H1 (cell line): ENCODE results near the gene SCMH1. TPM values are rescaled to one million over a fixed set of nuclear protein-coding genes. Genes with fewer than 3 reads are reported as not detected.

ENCODE experiments used
- HDAC2 ChIP-seq, 2 experiments: fragments of 300-600 bp in 1 of 2; sonication (generic) in 1 of 2; IDR thresholded peaks; 2 replicates each; pipeline ENCODE4 v1.6.1; 2011 to 2012; ENCODE audit warnings: low read depth in 2 of 2, low read length in 2 of 2, mild to moderate bottlenecking in 2 of 2, moderate library complexity in 2 of 2, borderline replicate concordance in 1 of 2, inconsistent platforms in 1 of 2
- SIRT6 ChIP-seq: IDR thresholded peaks from one replicate; pipeline ENCODE4 v1.7.1; 2012; ENCODE audit warnings: low read length, inconsistent platforms
- SP1 ChIP-seq: IDR thresholded peaks from 2 replicates; pipeline ENCODE4 v1.6.1; 2011; ENCODE audit warnings: low read depth, low read length
- polyA plus RNA-seq, 7 experiments: library from polyadenylated mRNA; depleted of rRNA in 3 of 7; stranded (reverse) in 5 of 7; unstranded in 2 of 7; fragments of >200 nt in 5 of 7; fragments of 200-250 nt in 2 of 7; gene quantifications; 1 replicate in 5 of 7; 2 replicates in 1 of 7; 4 replicates in 1 of 7; pipeline versions ENCODE4 v1.2.1 to v1.2.3, GENCODE V29; 2011 to 2013; ENCODE audit warnings: missing spikeins in 2 of 7, mixed read lengths in 2 of 7
- total RNA-seq: library from RNA; stranded (reverse); fragmentation: NEBNext Ultra II Directional; extraction: Animal tissue kit (Norgen Biotek cat#: 25700); gene quantifications from 2 replicates; pipeline ENCODE4 v1.2.1, GENCODE V29; 2021

The SCMH1 gene
- total and polyA plus RNA-seq, 2 of the 8 experiments (the other 6 are each of a cell fraction or from before 2014, with no cell fraction given) = 16.6 to 30.7 TPM

DNA sequence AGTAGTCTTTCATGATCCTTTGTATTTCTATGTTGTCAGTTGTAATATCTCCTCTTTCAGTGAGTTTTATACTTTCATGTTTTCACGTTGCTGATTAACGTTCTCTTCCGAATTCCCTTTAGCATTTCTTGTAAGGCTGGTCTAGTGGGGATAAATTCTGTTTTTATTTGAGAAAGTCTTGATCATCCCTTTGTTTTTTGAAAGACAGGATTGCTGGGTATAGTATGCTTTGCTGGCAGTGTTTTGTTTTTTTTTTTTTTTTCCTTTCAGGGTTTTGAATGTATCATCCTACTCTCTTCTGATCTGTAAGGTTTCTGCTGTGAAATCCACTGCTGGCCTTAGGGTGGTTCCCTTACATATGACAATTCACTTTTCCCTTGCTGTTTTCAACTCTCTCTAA lies 74.4 kb downstream of the SCMH1 start (continued):
- no peak for TF ChIP-seq HDAC2 (IDR thresholded peaks at IDR 0.05; ENCODE audit: borderline replicate concordance in 1 of 2, low read depth in 2 of 2, low read length in 2 of 2)
- TF ChIP-seq SIRT6 = no peak
- TF ChIP-seq SP1 = no peak
